GM23338 (cell line): ENCODE data around the gene GPR18. TPM values are rescaled to one million over a fixed set of nuclear protein-coding genes. Genes with fewer than 3 reads are reported as not detected.

Source experiments
- ATAC-seq: fragments of 200-7000 bp; cut with Tn5 transposase; 3 replicates; pipeline ENCODE4 v1.9.1; 2020
- DNase-seq: peaks from one replicate; pipeline ENCODE4 v3.0.0-alpha.2; 2015; ENCODE audit warnings: low spot score
- H2AFZ ChIP-seq: fragments of 200-600 bp; sonication (generic); 2 replicates; pipeline ENCODE4 v1.8.0; 2016; ENCODE audit warnings: antibody characterized with exemption, mild to moderate bottlenecking, moderate library complexity
- H3F3A ChIP-seq: fragments of 200-600 bp; sonication (generic); replicated peaks from 2 replicates; pipeline ENCODE4 v1.8.0; 2017; ENCODE audit warnings: antibody characterized with exemption, mixed run types, low read depth
- H3K27ac ChIP-seq: fragments of 200-600 bp; sonication (generic); 2 replicates; pipeline ENCODE4 v1.6.1; 2016; ENCODE audit warnings: low read depth
- H3K27me3 ChIP-seq: fragments of 200-600 bp; sonication (generic); 2 replicates; pipeline ENCODE4 v1.8.0; 2016; ENCODE audit warnings: mild to moderate bottlenecking, mixed run types, moderate library complexity; ENCODE audit not compliant: insufficient read depth
- H3K36me3 ChIP-seq: fragments of 200-600 bp; sonication (generic); 2 replicates; pipeline ENCODE4 v1.8.0; 2016; ENCODE audit warnings: mild to moderate bottlenecking; ENCODE audit not compliant: insufficient read depth
- H3K4me1 ChIP-seq: fragments of 200-600 bp; sonication (generic); 2 replicates; pipeline ENCODE4 v1.8.0; 2016; ENCODE audit warnings: mild to moderate bottlenecking, moderate library complexity; ENCODE audit not compliant: insufficient read depth
- H3K4me2 ChIP-seq: fragments of 200-600 bp; sonication (generic); 2 replicates; pipeline ENCODE4 v1.7.1; 2017; ENCODE audit warnings: mixed run types
- H3K4me3 ChIP-seq: fragments of 200-600 bp; sonication (generic); 2 replicates; pipeline ENCODE4 v1.6.1; 2016; ENCODE audit warnings: mixed run types
- H3K79me2 ChIP-seq: fragments of 200-600 bp; sonication (generic); replicated peaks from 2 replicates; pipeline ENCODE4 v1.8.0; 2017; ENCODE audit warnings: mild to moderate bottlenecking; ENCODE audit not compliant: insufficient read depth
- H3K9me2 ChIP-seq: fragments of 200-600 bp; sonication (generic); 2 replicates; pipeline ENCODE4 v1.8.0; 2017; ENCODE audit not compliant: insufficient read depth
- H4K20me1 ChIP-seq: fragments of 200-600 bp; sonication (generic); replicated peaks from 2 replicates; pipeline ENCODE4 v1.8.0; 2017; ENCODE audit warnings: mild to moderate bottlenecking; ENCODE audit not compliant: insufficient read depth
- H3K27ac Mint-ChIP-seq: 2 replicates; pipeline ENCODE4 v1.8.0; 2020; ENCODE audit warnings: inconsistent platforms, mild to moderate bottlenecking, moderate library complexity, mixed read lengths
- H3K27me3 Mint-ChIP-seq: 3 replicates; pipeline ENCODE4 v1.8.0; 2022; ENCODE audit warnings: low read depth, mild to moderate bottlenecking, moderate library complexity, mixed read lengths, inconsistent platforms; ENCODE audit not compliant: insufficient read depth, poor library complexity
- H3K36me3 Mint-ChIP-seq: 3 replicates; pipeline ENCODE4 v1.8.0; 2021; ENCODE audit warnings: low read depth, mild to moderate bottlenecking, inconsistent platforms, moderate library complexity, mixed read lengths
- H3K4me1 Mint-ChIP-seq: 3 replicates; pipeline ENCODE4 v1.8.0; 2020; ENCODE audit warnings: mild to moderate bottlenecking, inconsistent platforms, mixed read lengths
- H3K4me3 Mint-ChIP-seq: 3 replicates; pipeline ENCODE4 v1.8.0; 2021; ENCODE audit warnings: moderate library complexity, mild to moderate bottlenecking, inconsistent platforms, mixed read lengths
- H3K9me3 Mint-ChIP-seq: 3 replicates; pipeline ENCODE4 v1.8.0; 2020; ENCODE audit warnings: moderate library complexity, mild to moderate bottlenecking, inconsistent platforms, mixed read lengths
- CREB1 ChIP-seq: fragments of 250-450 bp; sonication (Bioruptor Pico); IDR thresholded peaks from 2 replicates; pipeline ENCODE4 v1.5.0; 2020; ENCODE audit warnings: low read depth, mild to moderate bottlenecking, moderate library complexity
- ETS1 ChIP-seq: IDR thresholded peaks from 2 replicates; pipeline ENCODE4 v1.6.1; 2016; ENCODE audit warnings: antibody characterized with exemption
- EZH2 ChIP-seq: fragments of 200-600 bp; sonication (generic); IDR thresholded peaks from one replicate; pipeline ENCODE4 v1.8.0; 2017; ENCODE audit warnings: antibody characterized with exemption, mild to moderate bottlenecking, low read depth; ENCODE audit not compliant: unreplicated experiment
- EZH2phosphoT487 ChIP-seq: fragments of 200-600 bp; sonication (generic); IDR thresholded peaks from one replicate; pipeline ENCODE4 v1.8.1; 2018; ENCODE audit warnings: antibody characterized with exemption; ENCODE audit not compliant: unreplicated experiment
- JUNB ChIP-seq: IDR thresholded peaks from one replicate; pipeline ENCODE4 v1.6.1; 2016; ENCODE audit warnings: antibody characterized with exemption; ENCODE audit not compliant: unreplicated experiment
- NANOG ChIP-seq: IDR thresholded peaks from 2 replicates; pipeline ENCODE4 v1.6.1; 2016; ENCODE audit warnings: antibody characterized with exemption, borderline replicate concordance
- POLR2AphosphoS5 ChIP-seq: IDR thresholded peaks from 2 replicates; pipeline ENCODE4 v1.6.1; 2016; ENCODE audit warnings: antibody characterized with exemption, low read depth
- STAT1 ChIP-seq: IDR thresholded peaks from one replicate; pipeline ENCODE4 v1.6.1; 2016; ENCODE audit warnings: antibody characterized with exemption; ENCODE audit not compliant: unreplicated experiment
- ZNF114 ChIP-seq: fragments of 250-450 bp; sonication (Bioruptor Pico); IDR thresholded peaks from 2 replicates; pipeline ENCODE4 v1.5.0; 2020; ENCODE audit warnings: mild to moderate bottlenecking, moderate library complexity
- ZNF331 ChIP-seq: fragments of 250-450 bp; sonication (Bioruptor Pico); IDR thresholded peaks from 2 replicates; pipeline ENCODE4 v1.5.0; 2020; ENCODE audit warnings: low read depth, mild to moderate bottlenecking, moderate library complexity
- ZNF462 ChIP-seq: fragments of 250-450 bp; sonication (Bioruptor Pico); IDR thresholded peaks from 2 replicates; pipeline ENCODE4 v1.5.0; 2020; ENCODE audit warnings: mild to moderate bottlenecking, moderate library complexity
- polyA plus RNA-seq: library from polyadenylated mRNA; unstranded; fragments of >200 nt; fragmentation: Nextera tagmentation; extraction: Ambion mirVana; gene quantifications from 2 replicates; pipeline ENCODE4 v1.2.1, GENCODE V29; 2016
- total RNA-seq: library from RNA; depleted of rRNA; stranded (reverse); fragments of >200 nt; shearing (Covaris generic); gene quantifications from 2 replicates; pipeline ENCODE4 v1.2.3, GENCODE V29; 2014
- TF ChIP-seq, protein P1 (sequence below), 2 experiments: fragments of 200-600 bp in 1 of 2; sonication (generic) in 1 of 2; conservative IDR thresholded peaks; 2 replicates each; pipeline versions ENCODE4 v1.5.1 to v1.6.1; 2016 to 2017; ENCODE audit warnings: antibody characterized with exemption in 2 of 2, low read depth in 2 of 2, mild to moderate bottlenecking in 2 of 2, moderate library complexity in 1 of 2
- TF ChIP-seq, protein P2 (sequence below): IDR thresholded peaks from one replicate; pipeline ENCODE4 v1.6.1; 2018; ENCODE audit warnings: antibody characterized with exemption; ENCODE audit not compliant: unreplicated experiment

GPR18 gene
- total and polyA plus RNA-seq, 2 experiments from 2014 or later, result 2.6 TPM; not detected in 1

DNA sequence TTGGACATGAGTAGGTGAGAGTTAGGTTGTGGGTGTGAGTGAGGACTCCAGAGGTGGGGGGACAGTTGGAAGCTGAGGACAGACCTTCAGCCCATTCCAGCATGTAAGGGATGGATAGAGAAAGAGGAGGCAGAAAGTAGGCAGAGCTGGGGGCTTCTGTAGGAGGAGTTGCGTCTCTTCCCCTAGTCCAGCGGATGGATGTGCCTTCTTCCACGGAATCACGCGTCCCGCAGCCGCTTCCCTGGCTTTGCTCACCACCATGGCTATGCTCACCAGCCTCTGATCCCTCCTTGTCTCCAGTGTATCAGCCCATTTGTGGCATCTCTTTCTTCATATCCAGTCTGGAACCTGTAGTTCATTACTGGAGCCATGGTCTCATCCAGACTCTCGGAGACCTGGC lies 52.0 kb downstream of the GPR18 start:
- peaks cover 3% of the 10 kb centered on the region; the same call in 1 of the 2 replicates for H3K36me3 ChIP-seq
- peaks cover 8% of the 10 kb centered on the region for H3K27me3 Mint-ChIP-seq
- H3F3A ChIP-seq, result no peaks in the 10 kb centered on the region
- no peak overlapping the region for H3K4me3 Mint-ChIP-seq
- H3K9me2 ChIP-seq, result no peaks in the 10 kb centered on the region
- no peak overlapping the region for H3K27ac Mint-ChIP-seq
- no peak overlapping the region for H3K4me3 ChIP-seq
- H3K79me2 ChIP-seq, result peaks cover 98% of the 10 kb centered on the region
- peaks cover 26% of the 10 kb centered on the region for H3K36me3 Mint-ChIP-seq
- DNase-seq, result no peak
- H4K20me1 ChIP-seq, result peaks cover 54% of the 10 kb centered on the region
- H3K4me1 Mint-ChIP-seq, result peaks cover 48% of the 10 kb centered on the region
- no peak overlapping the region for H3K27ac ChIP-seq
- H3K27me3 ChIP-seq, result no peaks in the 10 kb centered on the region
- peaks cover 10% of the 10 kb centered on the region for H3K4me1 ChIP-seq
- TF ChIP-seq, protein P1, sequence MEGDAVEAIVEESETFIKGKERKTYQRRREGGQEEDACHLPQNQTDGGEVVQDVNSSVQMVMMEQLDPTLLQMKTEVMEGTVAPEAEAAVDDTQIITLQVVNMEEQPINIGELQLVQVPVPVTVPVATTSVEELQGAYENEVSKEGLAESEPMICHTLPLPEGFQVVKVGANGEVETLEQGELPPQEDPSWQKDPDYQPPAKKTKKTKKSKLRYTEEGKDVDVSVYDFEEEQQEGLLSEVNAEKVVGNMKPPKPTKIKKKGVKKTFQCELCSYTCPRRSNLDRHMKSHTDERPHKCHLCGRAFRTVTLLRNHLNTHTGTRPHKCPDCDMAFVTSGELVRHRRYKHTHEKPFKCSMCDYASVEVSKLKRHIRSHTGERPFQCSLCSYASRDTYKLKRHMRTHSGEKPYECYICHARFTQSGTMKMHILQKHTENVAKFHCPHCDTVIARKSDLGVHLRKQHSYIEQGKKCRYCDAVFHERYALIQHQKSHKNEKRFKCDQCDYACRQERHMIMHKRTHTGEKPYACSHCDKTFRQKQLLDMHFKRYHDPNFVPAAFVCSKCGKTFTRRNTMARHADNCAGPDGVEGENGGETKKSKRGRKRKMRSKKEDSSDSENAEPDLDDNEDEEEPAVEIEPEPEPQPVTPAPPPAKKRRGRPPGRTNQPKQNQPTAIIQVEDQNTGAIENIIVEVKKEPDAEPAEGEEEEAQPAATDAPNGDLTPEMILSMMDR (conservative IDR thresholded peaks at IDR 0.05; ENCODE audit: low read depth in 2 of 2), result no peak
- TF ChIP-seq ZNF462 (CRISPR knock-in tag) (no peak), EZH2 (no peak), STAT1 (no peak), ZNF114 (CRISPR knock-in tag) (no peak), ETS1 (no peak), NANOG (no peak), POLR2AphosphoS5 (no peak), ZNF331 (CRISPR knock-in tag) (no peak), JUNB (no peak), CREB1 (CRISPR knock-in tag) (no peak), EZH2phosphoT487 (no peak)
- TF ChIP-seq, protein P2, sequence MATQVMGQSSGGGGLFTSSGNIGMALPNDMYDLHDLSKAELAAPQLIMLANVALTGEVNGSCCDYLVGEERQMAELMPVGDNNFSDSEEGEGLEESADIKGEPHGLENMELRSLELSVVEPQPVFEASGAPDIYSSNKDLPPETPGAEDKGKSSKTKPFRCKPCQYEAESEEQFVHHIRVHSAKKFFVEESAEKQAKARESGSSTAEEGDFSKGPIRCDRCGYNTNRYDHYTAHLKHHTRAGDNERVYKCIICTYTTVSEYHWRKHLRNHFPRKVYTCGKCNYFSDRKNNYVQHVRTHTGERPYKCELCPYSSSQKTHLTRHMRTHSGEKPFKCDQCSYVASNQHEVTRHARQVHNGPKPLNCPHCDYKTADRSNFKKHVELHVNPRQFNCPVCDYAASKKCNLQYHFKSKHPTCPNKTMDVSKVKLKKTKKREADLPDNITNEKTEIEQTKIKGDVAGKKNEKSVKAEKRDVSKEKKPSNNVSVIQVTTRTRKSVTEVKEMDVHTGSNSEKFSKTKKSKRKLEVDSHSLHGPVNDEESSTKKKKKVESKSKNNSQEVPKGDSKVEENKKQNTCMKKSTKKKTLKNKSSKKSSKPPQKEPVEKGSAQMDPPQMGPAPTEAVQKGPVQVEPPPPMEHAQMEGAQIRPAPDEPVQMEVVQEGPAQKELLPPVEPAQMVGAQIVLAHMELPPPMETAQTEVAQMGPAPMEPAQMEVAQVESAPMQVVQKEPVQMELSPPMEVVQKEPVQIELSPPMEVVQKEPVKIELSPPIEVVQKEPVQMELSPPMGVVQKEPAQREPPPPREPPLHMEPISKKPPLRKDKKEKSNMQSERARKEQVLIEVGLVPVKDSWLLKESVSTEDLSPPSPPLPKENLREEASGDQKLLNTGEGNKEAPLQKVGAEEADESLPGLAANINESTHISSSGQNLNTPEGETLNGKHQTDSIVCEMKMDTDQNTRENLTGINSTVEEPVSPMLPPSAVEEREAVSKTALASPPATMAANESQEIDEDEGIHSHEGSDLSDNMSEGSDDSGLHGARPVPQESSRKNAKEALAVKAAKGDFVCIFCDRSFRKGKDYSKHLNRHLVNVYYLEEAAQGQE, result no peak
- ATAC-seq, result no peak
- no peaks in the 10 kb centered on the region for H3K9me3 Mint-ChIP-seq
- H3K4me2 ChIP-seq, result no peak overlapping the region
- H2AFZ ChIP-seq, result no peak overlapping the region
